HG03066 (cell line): Measurements from ENCODE around the gene DNAH14.
"Not testable (repeated sequence)": the region's sequence is repeated elsewhere in the genome, so short reads cannot be mapped to it uniquely, and the experiment has no call there.

Experiments used
- ATAC-seq: cut with Tn5 transposase; IDR thresholded peaks from one replicate; pipeline ENCODE4 v1.9.1; 2021; ENCODE audit warnings: low read depth; ENCODE audit not compliant: unreplicated experiment

DNAH14 gene

DNA sequence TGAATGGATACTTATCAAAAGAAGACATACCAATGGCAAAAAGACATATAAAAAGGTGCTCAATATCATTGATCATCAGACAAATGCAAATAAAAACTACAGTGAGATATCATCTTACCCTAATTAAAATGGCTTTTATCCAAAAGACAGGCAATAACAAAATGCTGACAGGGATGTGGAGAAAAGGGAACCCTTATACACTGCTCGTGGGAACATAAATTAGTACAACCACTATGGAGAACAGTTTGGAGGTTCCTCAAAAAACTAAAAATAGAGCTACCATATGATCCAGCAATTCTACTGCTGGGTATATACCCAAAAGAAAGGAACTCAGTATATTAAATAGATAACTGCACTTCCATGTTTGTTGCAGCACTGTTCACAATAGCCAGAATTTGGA lies 400.5 kb downstream of the DNAH14 start:
- ATAC-seq: not testable (repeated sequence)

- ATAC-seq: no peak
Measured at GRCh38 chr1:225332686-225333085, 403.2 kb downstream of the DNAH14 start.

GRCh38 chr1:225335098-225335778 lies 405.8 kb downstream of the DNAH14 start:
- ATAC-seq: not testable (repeated sequence)

- ATAC-seq: no peak
Measured at GRCh38 chr1:225338545-225338944, 409.1 kb downstream of the DNAH14 start.

- no peak for ATAC-seq
Measured at GRCh38 chr1:225341642-225342041, 412.2 kb downstream of the DNAH14 start.

DNA sequence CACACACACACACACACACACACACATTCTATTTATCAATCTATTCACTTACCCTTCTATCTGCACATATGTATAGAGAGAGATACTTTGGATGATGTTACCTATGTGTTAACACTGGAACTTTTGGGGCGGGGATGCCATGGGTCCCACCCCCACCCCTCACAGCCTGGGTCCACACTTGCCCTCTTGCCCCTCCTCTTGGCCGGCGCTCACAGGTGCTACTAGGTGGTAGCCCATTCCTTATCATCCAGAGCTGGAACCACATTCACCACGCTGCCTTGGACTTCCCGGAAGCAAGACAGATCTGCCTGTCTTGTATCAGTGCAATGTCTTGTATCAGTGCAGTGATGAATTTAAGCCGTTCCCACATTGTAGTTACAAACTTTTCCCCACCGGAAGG lies 413.2 kb downstream of the DNAH14 start:
- ATAC-seq: no peak

DNA sequence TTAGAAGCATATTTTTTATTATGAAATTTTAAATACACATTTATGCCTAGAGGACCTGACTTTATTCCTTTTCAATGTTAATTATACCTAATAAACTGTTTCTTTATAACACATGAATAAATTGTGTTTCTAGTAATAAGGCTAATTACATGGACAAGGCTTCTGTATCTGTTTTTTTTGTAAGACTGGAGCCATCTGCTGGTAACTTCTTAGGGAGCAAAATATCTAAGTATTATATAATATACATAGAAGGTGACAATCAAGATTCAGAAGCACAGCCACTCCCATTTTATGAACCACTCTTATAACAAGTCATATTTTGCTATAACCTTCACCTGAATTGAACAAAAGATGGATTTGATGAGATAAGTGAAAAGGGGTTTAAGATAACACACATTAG lies 414.1 kb downstream of the DNAH14 start:
- ATAC-seq: no peak

GRCh38 chr1:225347123-225347683 lies 417.7 kb downstream of the DNAH14 start:
- no peak for ATAC-seq

GRCh38 chr1:225348400-225348799 lies 418.9 kb downstream of the DNAH14 start:
- no peak for ATAC-seq

DNA sequence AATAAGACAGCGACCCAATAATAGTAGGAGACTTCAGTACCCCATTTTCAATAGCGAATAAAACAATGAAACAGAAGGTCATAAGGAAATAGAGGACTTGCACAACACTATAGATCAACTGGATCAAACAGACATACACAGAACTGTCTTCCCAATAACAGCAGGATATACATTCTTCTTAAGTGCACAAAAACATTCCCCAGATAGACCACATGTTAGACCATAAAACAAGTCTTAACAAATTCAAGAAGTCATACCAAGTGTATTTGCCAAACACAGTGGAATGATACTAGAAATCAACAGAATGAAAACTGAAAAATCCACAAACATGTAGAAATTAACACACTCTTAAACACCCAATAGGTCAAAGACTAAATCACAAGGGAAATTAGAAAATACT lies 420.4 kb downstream of the DNAH14 start:
- no peak for ATAC-seq

DNA sequence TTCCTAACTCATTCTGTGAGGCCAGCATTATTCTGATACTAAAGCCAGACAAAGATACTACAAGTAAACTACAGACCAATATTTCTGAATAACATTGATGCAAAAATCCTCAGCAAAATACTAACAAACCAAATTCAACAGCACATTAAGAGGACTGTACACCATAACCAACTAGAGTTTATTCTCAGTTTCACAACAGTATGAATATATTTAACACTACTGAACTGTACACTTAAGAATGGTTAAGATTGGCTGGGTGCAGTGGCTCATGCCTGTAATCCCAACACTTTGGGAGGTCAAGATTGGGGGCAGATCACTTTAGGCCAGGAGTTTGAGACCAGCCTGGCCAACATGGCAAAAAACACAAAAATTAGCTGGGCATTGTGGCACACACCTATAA lies 421.4 kb downstream of the DNAH14 start:
- ATAC-seq: no peak

DNA sequence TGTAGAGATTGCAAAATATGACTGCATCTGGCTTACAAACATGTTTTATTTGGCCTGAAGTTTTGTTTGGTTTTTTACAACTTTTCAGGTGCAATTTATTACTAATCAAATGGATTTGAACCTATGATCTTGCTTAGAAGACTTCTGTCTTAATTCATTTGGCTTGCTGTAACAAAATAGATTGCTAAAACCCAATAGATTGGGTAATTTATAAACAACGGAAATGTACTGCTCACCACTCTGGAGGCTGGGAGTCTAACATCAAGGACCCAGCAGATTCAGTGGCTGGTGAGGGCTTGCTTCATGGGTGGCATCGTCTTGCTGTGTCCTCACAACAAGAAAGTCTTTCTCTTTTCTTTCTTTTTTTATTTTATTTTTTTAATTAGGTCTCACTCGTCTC lies 425.4 kb downstream of the DNAH14 start:
- no peak for ATAC-seq

DNA sequence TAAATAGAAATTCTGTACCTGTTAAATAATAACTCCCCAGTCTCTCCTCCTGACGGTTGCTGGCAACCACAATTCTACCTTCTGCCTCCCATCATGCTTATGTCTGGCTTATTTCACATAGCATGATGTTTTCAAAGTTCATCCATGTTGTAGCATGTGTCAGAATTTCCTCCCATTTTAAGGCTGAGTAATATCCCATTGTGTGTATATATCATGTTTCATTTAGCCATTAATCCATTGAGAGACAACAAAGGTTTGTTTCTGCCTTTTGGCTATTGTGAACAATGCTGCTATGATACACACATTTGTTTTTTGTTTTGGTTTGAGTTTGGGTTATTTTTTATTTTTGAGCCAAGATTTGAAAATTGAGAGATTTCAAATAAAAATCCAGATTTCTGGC lies 426.4 kb downstream of the DNAH14 start:
- ATAC-seq: no peak

DNA sequence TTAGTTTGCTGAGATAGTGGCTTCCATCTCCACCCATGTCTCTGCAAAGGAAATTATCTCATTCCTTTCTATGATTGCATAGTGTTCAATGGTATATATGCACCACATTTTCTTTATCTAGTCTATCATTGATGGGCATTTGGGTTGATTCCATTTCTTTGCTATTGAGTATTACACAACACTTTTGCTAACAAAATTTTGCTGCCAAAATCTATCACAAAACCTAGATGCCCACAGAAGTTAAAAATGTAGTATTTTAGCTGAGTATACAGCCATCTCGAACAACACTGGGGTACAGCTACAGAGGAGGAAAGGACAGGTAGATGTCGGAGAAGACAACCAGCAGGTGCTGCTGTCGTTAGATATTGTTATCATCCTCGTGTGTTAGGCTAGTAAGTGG lies 430.6 kb downstream of the DNAH14 start:
- ATAC-seq: no peak

DNA sequence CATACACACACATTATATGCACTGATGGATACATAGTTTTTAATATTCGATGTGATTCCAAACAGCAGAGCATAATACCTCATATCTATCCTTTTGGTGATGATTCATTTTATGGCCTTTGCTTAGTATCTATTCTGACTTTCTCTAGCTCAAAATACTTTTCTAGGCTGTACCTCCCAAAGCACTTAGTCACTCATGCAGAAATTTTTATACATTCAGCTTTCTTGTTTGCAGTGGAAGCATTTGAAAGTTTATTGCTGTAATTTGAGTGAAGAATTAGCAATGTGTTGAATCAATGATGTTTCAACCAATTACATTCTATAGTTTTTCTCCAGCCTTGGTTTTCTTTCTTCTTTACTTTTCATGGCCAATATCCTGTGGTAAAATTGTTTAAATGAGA lies 431.7 kb downstream of the DNAH14 start:
- no peak for ATAC-seq

DNA sequence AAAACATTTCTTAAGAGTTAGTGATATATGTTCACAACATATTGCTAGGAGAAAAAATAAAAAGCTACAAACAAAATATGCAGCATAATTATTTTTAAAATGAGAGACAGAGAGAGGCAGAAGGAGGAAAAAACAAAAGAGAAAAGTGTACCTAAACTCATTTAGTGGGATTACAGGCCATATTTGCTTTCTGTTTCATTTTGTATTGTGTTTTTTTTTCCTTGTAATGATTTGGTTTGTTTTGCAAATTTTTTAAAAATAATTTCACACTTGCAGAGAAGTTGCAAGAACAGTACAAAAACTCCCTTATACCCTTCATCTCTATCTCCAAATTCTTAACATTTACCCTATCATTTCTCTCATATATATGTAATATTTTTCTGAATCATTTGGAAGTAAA lies 433.3 kb downstream of the DNAH14 start:
- ATAC-seq: no peak

GRCh38 chr1:225364439-225364838 lies 435.0 kb downstream of the DNAH14 start:
- no peak for ATAC-seq

DNA sequence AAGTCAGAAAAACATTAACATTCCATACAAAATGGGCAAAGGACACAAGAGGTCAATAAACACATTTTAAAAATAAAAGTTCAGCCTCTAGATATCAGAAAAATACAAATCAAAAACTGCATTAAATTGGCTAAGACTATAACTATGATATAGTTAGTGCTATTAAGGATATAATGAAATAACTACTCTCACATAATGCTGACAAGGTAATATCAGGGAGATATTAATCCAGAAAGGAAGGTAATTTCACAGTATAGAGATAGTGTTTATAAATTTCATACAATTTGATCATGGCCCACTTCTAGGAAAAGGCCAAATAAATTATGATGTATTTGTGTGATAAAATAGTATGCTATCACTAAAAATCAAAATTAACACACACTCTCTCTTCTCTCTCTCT lies 436.5 kb downstream of the DNAH14 start:
- ATAC-seq: no peak

DNA sequence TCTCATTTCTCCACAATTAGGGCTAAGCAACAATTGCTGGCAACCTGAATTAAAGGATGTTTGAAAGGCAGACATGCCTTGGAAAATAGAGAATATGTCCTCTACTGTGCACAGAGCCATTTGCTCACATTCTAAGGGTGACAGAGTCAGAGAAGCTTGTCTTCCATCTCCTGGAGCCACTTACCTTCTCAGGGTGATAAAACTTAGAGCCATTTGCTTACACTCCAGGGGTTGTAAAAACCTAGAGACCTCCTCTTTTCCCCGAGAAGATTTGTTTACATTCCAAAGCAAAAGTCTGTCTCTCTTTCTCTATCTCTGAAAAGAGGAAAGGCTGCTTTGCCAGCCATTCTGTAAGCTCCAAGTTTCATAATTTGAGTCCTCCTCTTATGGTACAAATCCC lies 437.1 kb downstream of the DNAH14 start:
- no peak for ATAC-seq

DNA sequence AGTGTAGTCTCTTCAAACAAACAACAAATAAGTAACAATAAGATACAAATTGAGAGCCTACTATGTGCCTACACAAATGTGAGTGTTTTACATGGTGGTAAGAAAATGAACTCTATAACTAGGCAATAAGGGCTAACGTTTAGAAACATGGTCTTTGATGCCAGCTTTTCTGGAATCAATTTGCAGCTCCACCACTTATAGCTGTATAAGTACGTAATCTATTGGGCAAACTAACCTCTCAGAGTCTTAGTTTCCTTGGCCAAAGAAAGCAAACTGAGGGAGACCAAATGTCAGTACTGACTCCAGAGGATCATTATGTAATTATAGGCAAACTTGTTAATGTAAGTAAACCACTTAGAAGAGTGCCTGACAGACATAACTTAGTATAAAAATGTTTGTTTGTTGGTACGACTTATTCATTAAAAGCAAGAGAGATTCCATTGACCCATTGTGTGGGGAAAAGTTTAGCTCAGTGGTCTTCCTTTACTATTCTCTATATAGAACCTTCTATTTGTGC lies 438.6 kb downstream of the DNAH14 start:
- no peak for ATAC-seq

DNA sequence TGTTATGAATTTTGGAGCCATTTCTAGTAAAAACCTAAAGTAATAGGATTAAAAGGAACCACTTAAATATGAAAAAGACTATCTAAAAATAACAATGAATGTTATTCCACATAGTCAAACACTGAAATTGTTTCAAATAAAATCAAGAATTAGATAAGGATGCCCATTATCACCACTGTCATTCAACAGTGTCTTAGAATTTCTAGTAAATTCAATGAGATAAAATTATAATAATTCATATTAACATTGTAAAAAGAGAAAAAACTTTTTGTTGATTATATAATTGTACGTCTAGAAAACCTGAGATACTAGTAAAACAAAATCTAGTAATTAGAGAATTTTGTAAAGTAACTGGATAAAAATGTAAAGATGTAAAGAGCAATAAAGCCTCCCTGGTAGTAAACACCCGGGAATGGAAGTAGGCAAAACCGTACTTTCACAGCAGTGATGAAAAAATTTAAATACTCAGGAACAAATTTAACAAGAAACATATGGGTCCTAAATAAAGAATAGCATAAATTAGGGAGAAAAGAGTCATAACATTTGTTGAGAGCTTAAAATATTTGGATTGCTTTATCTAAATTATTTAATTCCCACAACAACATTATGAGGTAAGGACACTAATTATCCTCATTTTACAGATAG lies 442.0 kb downstream of the DNAH14 start:
- no peak for ATAC-seq

- ATAC-seq: no peak
Measured at GRCh38 chr1:225373155-225373554, 443.7 kb downstream of the DNAH14 start.
